HUES48 (cell line): ENCODE data around the gene CLDN14.

ENCODE experiments used
- H3K27ac ChIP-seq: one replicate; pipeline ENCODE4 v1.7.0; 2013; ENCODE audit warnings: low read depth, low read length, inconsistent platforms
- H3K27me3 ChIP-seq: 2 replicates; pipeline ENCODE4 v1.6.1; 2013; ENCODE audit warnings: mild to moderate bottlenecking, low read length; ENCODE audit not compliant: control insufficient read depth, insufficient read depth
- H3K36me3 ChIP-seq: 2 replicates; pipeline ENCODE4 v1.6.1; 2013; ENCODE audit warnings: low read length; ENCODE audit not compliant: control insufficient read depth, insufficient read depth
- H3K4me1 ChIP-seq: 2 replicates; pipeline ENCODE4 v1.6.1; 2013; ENCODE audit warnings: mild to moderate bottlenecking, low read length; ENCODE audit not compliant: control insufficient read depth, insufficient read depth
- H3K4me3 ChIP-seq: 2 replicates; pipeline ENCODE4 v1.5.1; 2013; ENCODE audit warnings: mild to moderate bottlenecking, low read depth, low read length
- H3K9ac ChIP-seq: 2 replicates; pipeline ENCODE4 v1.6.1; 2013; ENCODE audit warnings: mild to moderate bottlenecking, low read depth, low read length, moderate library complexity
- H3K9me3 ChIP-seq: 2 replicates; pipeline ENCODE4 v1.6.1; 2013; ENCODE audit warnings: low read length; ENCODE audit not compliant: control insufficient read depth, insufficient read depth

The CLDN14 gene

DNA sequence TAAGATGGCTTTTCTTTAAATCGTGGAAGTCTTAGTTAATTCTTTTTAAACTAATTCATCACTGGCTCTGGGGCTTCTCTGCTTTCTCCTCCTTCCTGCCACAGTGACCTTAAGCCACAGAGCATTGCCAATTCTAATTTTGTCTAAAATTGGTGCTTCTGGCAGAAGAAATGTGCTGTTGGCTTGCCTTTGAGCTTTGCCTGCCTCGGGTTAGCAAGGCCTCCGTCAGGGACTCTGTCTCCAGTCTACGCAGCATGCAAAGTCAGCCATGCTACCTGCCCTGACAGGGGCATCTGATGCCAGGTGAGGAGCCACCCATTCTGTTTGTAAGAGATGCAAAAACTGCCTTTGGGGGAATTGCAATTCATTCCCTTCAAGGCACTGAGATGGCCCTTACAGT lies 25.2 kb downstream of the CLDN14 start:
- H3K4me1 ChIP-seq = peaks cover 14% of the 10 kb centered on the region; the same call in 1 of the 2 replicates
- H3K27ac ChIP-seq = no peak overlapping the region
- H3K27me3 ChIP-seq = no peaks in the 10 kb centered on the region
- no peaks in the 10 kb centered on the region for H3K9me3 ChIP-seq
- H3K4me3 ChIP-seq = no peak overlapping the region
- H3K9ac ChIP-seq = no peak overlapping the region
- no peaks in the 10 kb centered on the region for H3K36me3 ChIP-seq

DNA sequence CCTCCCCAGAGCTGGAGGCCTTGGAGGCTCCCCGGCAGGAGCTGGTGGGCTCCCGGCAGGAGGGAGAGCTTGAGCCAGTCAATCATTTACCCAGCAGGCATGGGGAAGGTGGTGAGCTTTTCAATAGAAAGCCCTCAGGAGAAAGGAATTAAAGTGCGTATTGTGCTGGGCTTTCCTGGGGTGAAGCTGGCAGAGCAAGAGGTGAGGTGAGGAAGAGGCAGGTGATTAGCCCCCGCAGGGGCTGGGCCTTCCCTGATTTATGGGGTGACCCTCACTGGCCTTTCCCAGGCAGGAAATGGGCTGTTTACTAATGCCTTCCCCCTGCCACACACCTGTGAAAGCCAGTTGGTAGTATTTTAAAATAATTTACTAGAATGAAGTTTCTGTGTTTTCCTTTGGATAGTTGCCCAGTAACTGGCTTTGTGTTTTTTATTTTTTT lies 25.8 kb downstream of the CLDN14 start:
- no peaks in the 10 kb centered on the region for H3K27me3 ChIP-seq
- no peak overlapping the region for H3K9ac ChIP-seq
- H3K4me3 ChIP-seq = no peak overlapping the region
- H3K9me3 ChIP-seq = no peaks in the 10 kb centered on the region
- peak overlapping the region; percentile 22 for H3K27ac ChIP-seq
- H3K36me3 ChIP-seq = no peaks in the 10 kb centered on the region
- H3K4me1 ChIP-seq = peaks cover 14% of the 10 kb centered on the region; the same call in 1 of the 2 replicates

DNA sequence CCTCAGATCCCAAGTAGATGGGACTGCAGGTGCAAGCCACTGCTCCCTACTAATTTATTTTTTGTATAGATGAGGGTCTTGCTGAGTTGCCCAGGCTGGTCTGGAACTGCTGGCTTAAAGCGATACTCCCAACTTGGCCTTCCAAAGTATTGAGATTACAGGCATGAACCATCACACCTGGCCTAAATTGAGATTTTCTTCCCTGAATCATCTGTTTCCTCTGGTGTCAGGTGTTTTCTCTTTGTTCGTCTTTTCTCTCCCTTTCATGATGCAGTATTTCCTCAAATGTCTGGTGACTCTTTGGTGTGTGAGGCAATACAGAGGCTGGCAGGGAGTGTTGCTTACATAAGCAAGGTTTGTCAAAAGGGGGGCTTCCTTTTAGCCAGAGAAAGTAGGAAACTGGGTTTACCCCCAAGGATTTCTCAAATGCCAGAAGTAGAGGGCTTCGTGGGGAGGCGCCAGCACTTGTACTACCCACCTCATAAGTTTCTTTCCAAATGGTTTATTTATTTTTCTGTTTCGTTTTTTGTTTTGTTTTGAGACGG lies 27.6 kb downstream of the CLDN14 start:
- H3K36me3 ChIP-seq = no peaks in the 10 kb centered on the region
- H3K4me1 ChIP-seq = peaks cover 14% of the 10 kb centered on the region; the same call in 1 of the 2 replicates
- H3K4me3 ChIP-seq = no peak overlapping the region
- no peaks in the 10 kb centered on the region for H3K27me3 ChIP-seq
- no peak overlapping the region for H3K27ac ChIP-seq
- H3K9ac ChIP-seq = no peak overlapping the region
- no peaks in the 10 kb centered on the region for H3K9me3 ChIP-seq

DNA sequence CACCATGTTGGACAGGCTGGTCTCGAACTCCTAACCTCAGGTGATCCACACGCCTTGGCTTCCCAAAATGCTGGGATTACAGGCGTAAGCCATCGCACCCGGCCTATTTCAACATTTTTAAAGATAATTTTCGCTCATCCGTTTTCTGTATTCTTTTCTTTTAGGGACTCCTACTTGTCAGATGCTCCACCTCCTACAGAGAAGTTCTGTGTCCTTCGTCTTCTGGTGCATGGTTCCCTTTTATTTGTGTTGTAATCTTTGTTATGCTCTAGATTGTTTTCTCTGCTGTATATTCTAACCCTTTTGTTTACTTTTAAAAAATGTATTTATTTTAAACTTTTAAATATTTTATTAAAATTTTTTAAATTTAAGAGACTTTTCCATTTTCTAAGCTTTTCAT lies 28.4 kb downstream of the CLDN14 start:
- Histone ChIP-seq H3K4me3 (no peak overlapping the region), H3K4me1 (peaks cover 14% of the 10 kb centered on the region; the same call in 1 of the 2 replicates), H3K27ac (no peak overlapping the region), H3K36me3 (no peaks in the 10 kb centered on the region), H3K9me3 (no peaks in the 10 kb centered on the region), H3K27me3 (no peaks in the 10 kb centered on the region), H3K9ac (no peak overlapping the region)

DNA sequence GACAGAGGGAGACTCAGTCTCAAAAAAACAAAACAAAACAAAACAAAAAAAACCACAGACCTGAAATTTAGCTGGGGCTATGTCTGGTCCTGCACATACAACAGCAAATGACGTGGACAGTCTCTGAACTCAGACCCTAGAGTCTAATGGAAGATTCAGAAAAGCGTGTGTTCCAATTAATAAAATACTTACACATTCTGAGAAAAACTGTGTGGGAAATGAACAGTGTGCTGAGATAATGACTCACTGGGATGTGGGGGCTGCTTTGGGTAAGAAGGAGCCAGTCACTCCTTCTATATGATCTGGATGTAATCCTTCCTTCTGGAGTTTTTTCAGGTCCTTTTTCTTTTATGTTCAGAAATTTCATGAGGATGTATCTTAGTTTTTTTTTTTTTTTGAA lies 29.4 kb downstream of the CLDN14 start:
- H3K36me3 ChIP-seq = no peaks in the 10 kb centered on the region
- peaks cover 14% of the 10 kb centered on the region; the same call in 1 of the 2 replicates for H3K4me1 ChIP-seq
- no peak overlapping the region for H3K9ac ChIP-seq
- no peaks in the 10 kb centered on the region for H3K9me3 ChIP-seq
- H3K27ac ChIP-seq = no peak overlapping the region
- H3K27me3 ChIP-seq = no peaks in the 10 kb centered on the region
- no peak overlapping the region for H3K4me3 ChIP-seq

DNA sequence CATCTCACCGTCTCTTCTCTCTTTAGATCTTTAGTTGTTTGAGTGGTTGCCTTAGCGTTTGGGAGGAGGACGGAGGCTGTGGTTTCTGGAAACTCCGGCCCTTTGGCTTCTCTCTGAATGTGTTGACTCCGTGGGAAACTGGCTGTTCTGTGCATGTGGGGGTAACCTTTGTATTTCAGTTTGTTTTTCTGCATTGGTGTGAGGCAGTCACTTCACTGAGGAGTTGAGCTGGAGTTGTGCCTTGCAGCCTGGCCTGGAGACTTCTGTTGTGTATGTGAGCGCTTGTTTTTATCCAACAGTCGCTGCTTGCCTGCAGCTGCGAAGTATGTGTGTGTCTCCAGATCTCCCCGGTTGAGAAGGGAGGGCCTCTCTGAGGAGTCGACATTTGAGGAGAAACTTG lies 33.6 kb downstream of the CLDN14 start:
- Histone ChIP-seq H3K4me1 (no peaks in the 10 kb centered on the region), H3K27ac (no peak overlapping the region), H3K9me3 (no peaks in the 10 kb centered on the region), H3K36me3 (no peaks in the 10 kb centered on the region), H3K9ac (no peak overlapping the region), H3K27me3 (no peaks in the 10 kb centered on the region), H3K4me3 (no peak overlapping the region)

DNA sequence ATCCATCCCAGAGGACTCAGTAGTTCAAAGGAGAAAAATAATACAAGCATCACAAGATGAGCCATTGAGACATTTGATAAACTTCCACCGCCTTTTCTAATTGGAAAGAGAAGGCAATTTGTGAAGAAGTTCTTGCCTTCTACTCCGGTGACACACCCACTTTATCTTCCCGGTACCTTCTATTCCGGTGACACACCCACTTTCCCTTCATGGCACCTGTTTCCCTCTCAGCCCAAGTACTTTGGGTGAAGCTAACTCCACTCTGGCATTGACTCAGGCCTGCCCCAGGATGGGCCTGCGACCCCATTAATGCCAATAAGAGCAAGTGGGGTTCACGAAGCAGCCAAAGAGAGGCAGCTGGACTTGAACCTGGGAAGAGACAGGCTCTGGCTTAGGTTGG lies 38.2 kb downstream of the CLDN14 start:
- no peak overlapping the region for H3K27ac ChIP-seq
- H3K27me3 ChIP-seq = no peaks in the 10 kb centered on the region
- no peaks in the 10 kb centered on the region for H3K36me3 ChIP-seq
- H3K9ac ChIP-seq = no peak overlapping the region
- no peaks in the 10 kb centered on the region for H3K4me1 ChIP-seq
- no peaks in the 10 kb centered on the region for H3K9me3 ChIP-seq
- no peak overlapping the region for H3K4me3 ChIP-seq

DNA sequence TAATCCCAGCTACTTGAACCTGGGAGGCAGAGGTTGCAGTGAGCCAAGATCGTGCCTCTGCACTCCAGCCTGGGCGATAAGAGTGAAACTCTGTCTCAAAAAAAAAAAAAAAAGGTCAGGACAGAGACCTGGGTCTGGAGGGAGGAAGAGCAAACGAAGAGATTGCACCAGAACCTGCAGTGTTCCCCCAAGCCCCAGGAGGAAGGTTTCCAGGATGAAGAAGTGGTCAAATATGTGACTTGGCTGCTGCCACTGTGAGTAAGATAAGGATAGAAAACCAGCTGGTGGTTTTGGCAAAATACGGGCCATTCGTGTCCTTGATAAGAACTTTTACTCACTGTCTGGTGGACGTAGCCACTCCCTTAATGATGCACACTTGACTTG lies 42.2 kb downstream of the CLDN14 start:
- Histone ChIP-seq H3K36me3 (no peaks in the 10 kb centered on the region), H3K9ac (no peak overlapping the region), H3K27me3 (no peaks in the 10 kb centered on the region), H3K4me1 (no peaks in the 10 kb centered on the region), H3K27ac (no peak overlapping the region), H3K4me3 (no peak overlapping the region), H3K9me3 (no peaks in the 10 kb centered on the region)

DNA sequence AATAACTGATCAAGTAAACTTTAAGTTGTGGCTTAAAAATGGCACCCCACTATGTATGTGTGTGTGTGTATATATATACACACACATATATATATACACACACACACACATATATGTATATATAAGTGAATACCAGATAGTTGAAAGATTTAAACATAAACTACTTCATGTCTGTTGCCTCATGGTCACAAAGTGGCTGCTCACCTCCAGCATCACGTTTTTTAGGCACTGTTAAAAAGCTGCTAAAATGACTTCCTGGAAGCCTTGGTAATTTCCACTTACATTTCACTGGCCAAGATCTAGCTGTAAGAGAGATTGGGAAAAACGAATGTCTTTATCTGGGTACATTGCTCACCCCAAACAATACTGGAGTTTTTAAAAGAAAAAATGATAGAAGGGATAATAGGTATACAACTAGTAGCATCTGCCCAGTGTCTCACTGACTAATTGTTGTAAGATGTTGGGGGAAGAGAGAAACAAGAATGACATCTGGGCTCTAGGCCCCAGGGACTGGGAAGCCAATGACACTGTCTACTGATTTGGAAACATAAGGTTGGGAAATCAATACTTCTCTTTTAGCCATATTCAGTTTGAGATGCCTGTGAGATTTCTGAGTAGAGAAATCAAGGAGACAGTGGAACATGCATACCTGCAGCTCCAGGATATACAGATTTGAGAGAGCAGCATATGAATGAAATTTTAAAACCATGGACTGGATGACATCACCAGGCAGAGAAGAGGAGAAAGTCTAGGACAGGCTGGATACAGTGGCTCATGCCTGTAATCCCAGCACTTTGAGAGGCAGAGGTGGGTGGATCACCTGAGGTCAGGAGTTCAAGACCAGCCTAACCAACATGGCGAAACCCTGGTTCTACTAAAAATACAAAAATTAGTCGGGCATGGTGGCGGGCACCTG lies 42.8 kb downstream of the CLDN14 start:
- H3K9me3 ChIP-seq = no peaks in the 10 kb centered on the region
- no peak overlapping the region for H3K27ac ChIP-seq
- no peak overlapping the region for H3K9ac ChIP-seq
- no peaks in the 10 kb centered on the region for H3K27me3 ChIP-seq
- no peak overlapping the region for H3K4me3 ChIP-seq
- H3K36me3 ChIP-seq = no peaks in the 10 kb centered on the region
- no peaks in the 10 kb centered on the region for H3K4me1 ChIP-seq

DNA sequence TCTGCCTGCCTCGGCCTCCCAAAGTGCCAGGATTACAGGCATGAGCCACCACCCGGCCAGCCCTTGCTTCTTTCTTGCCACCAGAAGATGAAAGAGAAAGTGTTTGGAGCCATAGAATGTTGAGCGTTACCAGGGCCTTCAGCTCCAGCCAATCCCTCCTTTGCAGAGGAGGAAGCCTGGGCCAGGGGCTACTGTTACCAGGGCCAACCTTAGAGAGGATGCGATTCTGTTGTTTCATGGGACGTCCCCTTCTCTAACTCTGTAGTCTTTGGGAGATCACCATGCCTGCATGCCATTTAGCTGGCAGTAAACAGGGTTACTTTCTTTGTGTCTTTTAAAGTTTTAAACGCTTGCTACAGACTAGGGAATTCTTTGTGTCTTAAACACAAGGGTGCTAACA lies 45.8 kb downstream of the CLDN14 start:
- H3K4me1 ChIP-seq = 0 out of 2 replicates have a peak, but pooled peaks cover 4% of the 10 kb centered on the region

DNA sequence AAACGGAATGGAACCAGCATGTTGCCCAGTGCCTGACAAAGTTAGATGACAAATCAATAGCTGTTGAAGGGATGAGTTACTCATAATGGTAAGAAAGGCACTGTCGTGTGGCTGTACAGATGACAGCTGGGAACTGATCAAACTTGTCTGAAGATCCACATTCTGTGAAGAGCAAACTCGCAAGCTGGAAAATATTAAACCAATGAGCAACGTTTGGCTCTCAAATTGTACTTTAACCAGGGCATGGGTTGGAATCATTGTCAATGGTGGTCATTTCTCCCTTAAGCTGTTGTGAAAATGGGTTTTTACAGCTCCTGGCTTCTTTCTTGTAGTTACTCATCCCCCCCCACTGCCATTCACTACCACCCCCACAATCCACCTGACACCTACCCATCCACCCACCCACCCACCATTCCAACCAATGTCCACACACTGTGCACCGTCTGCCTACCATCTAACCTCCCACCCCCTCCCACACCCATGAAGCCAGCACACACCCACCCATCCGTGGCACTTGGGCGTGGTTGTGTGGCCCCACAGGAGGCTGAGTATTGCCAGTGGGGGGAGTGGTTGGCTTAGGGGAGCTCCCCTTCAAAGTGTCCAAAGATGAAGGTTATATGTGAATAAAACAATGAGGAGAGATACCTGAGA lies 46.7 kb downstream of the CLDN14 start:
- Histone ChIP-seq H3K9ac (no peak overlapping the region), H3K9me3 (no peaks in the 10 kb centered on the region), H3K27ac (no peak overlapping the region), H3K4me1 (0 out of 2 replicates have a peak, but pooled peaks cover 4% of the 10 kb centered on the region), H3K4me3 (no peak overlapping the region), H3K36me3 (no peaks in the 10 kb centered on the region), H3K27me3 (no peaks in the 10 kb centered on the region)

More for the DNA sequence above, 45.8 kb downstream of the CLDN14 start:
- H3K27me3 ChIP-seq = no peaks in the 10 kb centered on the region
- H3K4me3 ChIP-seq = no peak overlapping the region
- H3K9me3 ChIP-seq = no peaks in the 10 kb centered on the region
- no peaks in the 10 kb centered on the region for H3K36me3 ChIP-seq
- H3K9ac ChIP-seq = no peak overlapping the region
- peak overlapping the region; percentile 56 for H3K27ac ChIP-seq
